ENCODE results near the gene ZNF560.

ZNF560 gene

GRCh38 chr19:9435279-9436268, 62.8 kb downstream of the ZNF560 start, which contains the start of gene ZNF266:
TSS of gene ZNF266 (minus strand) at chr19:9435573. CDS start at chr19:9420089, 15,484 bp downstream.
- DNase-seq = peak; percentile 68

- DNase-seq = no peak
These were observed 66.9 kb downstream of the ZNF560 start for GRCh38 chr19:9431475-9431874.

- no peak for DNase-seq
These were observed 68.0 kb downstream of the ZNF560 start for GRCh38 chr19:9430444-9430843.

GRCh38 chr19:9427941-9428340, 70.5 kb downstream of the ZNF560 start:
- no peak for DNase-seq

Data from NCI-H2107 (cell line).